Measurements from ENCODE around the gene PTAFR. TPM values are rescaled to one million over a fixed set of nuclear protein-coding genes. Genes with fewer than 3 reads are reported as not detected.

PTAFR gene
- total RNA-seq, 6 experiments from 2014 or later = 0.90 to 5.2 (median 1.9) TPM

- TF ChIP-seq POLR2A (IDR thresholded peaks at IDR 0.05) (no peak), CTCF (IDR thresholded peaks at IDR 0.05) (no peak)
- H3K27ac ChIP-seq = no peak overlapping the region
- H3K4me3 ChIP-seq = no peak overlapping the region
- no peaks in the 10 kb centered on the region for H3K36me3 ChIP-seq
- WGBS (ENCODE audit: insufficient coverage, low coverage, low lambda C conversion rate, missing lambda C conversion rate) = 92% methylated on average over 3 of the region's 3 CpGs
- DNase-seq = no peak
- no peak for ATAC-seq
- H3K9me3 ChIP-seq = no peaks in the 10 kb centered on the region
- intact Hi-C loops (cut with DNase I) = no loop called here
- H3K27me3 ChIP-seq = no peaks in the 10 kb centered on the region
- H3K4me1 ChIP-seq = no peaks in the 10 kb centered on the region
These were observed 54.3 kb downstream of the PTAFR start for GRCh38 chr1:28122183-28122582.

DNA sequence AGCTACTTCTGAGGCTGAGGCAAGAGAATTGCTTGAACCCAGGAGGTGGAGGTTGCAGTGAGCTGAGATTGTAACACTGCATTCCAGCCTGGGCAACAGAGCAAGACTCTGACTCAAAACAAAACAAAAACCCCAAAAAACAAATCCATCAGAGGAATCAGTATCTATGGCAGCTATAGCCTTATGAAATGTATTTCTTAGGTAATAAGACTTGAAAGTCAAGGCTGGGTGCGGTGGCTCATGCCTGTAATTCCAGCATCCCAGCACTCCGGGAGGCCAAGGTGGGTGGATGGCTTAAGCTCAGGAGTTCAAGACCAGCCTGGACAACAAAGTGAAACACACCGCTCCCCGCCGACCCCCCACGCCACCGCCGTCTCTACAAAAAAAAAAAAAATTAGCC lies 56.9 kb downstream of the PTAFR start:
- ATAC-seq = no peak
- intact Hi-C loops (cut with DNase I) = no loop called here
- no peak for DNase-seq
- Histone ChIP-seq H3K4me3 (no peak overlapping the region), H3K36me3 (no peaks in the 10 kb centered on the region), H3K27me3 (no peaks in the 10 kb centered on the region), H3K9me3 (no peaks in the 10 kb centered on the region), H3K4me1 (no peaks in the 10 kb centered on the region), H3K27ac (no peak overlapping the region)
- 95% methylated on average over 6 of the region's 8 CpGs for WGBS (ENCODE audit: insufficient coverage, low coverage, low lambda C conversion rate, missing lambda C conversion rate)
- TF ChIP-seq POLR2A (IDR thresholded peaks at IDR 0.05) (no peak), CTCF (IDR thresholded peaks at IDR 0.05) (no peak)

GRCh38 chr1:28118640-28119307 lies 57.7 kb downstream of the PTAFR start:
- H3K9me3 ChIP-seq = no peaks in the 10 kb centered on the region
- H3K4me1 ChIP-seq = no peaks in the 10 kb centered on the region
- intact Hi-C loops (cut with DNase I) = no loop called here
- no peaks in the 10 kb centered on the region for H3K36me3 ChIP-seq
- H3K4me3 ChIP-seq = no peak overlapping the region
- TF ChIP-seq POLR2A (IDR thresholded peaks at IDR 0.05) = no peak
- TF ChIP-seq CTCF (IDR thresholded peaks at IDR 0.05) = no peak
- 76% methylated on average over 3 of the region's 5 CpGs for WGBS (ENCODE audit: insufficient coverage, low coverage, low lambda C conversion rate, missing lambda C conversion rate)
- DNase-seq = no peak
- H3K27me3 ChIP-seq = no peaks in the 10 kb centered on the region
- no peak overlapping the region for H3K27ac ChIP-seq
- ATAC-seq = no peak

DNA sequence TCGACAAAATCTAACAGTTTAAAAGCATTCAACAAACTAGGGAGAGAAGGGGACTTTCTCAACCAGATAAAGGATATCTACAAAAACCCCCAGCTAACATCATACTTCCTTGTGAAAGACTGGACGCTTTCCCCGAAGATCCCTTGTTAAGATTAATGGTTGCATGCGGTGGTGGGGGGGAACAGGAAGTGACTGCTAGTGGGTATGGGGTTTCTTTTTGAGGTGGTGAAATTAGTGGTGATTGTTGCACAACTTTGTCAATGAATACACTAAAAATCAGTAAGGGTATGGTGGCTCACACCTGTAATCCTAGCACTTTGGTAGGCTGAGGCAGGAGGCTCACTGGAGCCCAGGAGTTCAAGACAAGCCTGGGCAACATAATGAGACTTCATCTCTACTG lies 61.2 kb downstream of the PTAFR start:
- TF ChIP-seq CTCF (IDR thresholded peaks at IDR 0.05) (no peak), POLR2A (IDR thresholded peaks at IDR 0.05) (no peak)
- H3K9me3 ChIP-seq = no peaks in the 10 kb centered on the region
- H3K4me3 ChIP-seq = no peak overlapping the region
- peak in 3 of 4 donors; percentile 21 to 59 (median 24) for ATAC-seq
- DNase-seq = peak in 1 of 3 donors; percentile 26
- intact Hi-C loops (cut with DNase I) = no loop called here
- no peaks in the 10 kb centered on the region for H3K36me3 ChIP-seq
- 39% methylated on average over 4 of the region's 4 CpGs for WGBS (ENCODE audit: insufficient coverage, low coverage, low lambda C conversion rate, missing lambda C conversion rate)
- H3K4me1 ChIP-seq = no peaks in the 10 kb centered on the region
- H3K27ac ChIP-seq = no peak overlapping the region
- no peaks in the 10 kb centered on the region for H3K27me3 ChIP-seq

Data from right lobe of liver (tissue), 6 donors.